HG03280 (cell line): ENCODE results near the gene PTPRK.

ENCODE experiments used
- ATAC-seq: cut with Tn5 transposase; IDR thresholded peaks from one replicate; pipeline ENCODE4 v1.9.1; 2021; ENCODE audit warnings: mild to moderate bottlenecking, moderate library complexity; ENCODE audit not compliant: unreplicated experiment

The PTPRK gene

DNA sequence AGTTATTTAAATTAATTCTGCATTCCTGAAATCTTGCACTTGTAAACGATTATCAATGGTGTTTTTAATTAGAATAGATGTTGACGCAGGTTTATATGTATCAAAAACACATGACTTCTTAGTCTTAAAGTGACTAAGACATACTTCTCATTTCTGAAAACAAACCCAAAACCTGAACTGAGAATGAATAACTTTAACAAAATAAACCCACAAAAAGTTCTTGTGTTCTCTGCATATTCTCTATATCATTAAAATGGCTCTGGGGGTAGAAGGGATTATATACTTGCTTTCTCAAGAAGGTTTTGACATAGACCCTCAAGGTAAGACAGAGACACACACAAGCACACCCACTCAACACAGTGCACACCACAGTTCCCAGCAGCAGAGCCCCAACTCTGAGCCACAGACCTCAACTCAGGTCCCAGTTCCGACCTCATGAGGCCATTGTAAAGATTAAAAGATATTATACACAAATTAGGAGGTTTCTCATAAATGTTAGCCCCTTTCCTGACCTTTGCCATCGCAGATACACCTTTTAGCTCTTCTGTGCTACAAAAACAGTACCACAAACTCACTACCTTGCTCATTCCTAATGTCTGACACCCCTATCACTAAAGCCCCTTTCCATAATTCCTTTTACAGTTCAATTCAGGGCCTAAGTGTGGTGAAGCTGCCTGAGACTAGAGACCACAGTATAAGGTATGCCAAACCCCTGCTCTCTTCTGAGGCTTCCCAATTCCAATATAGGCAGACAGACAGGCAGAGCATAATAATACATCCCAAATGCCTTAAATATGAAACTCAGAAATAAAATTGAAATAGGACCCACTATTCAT is 267.8 kb downstream of the PTPRK start:
- no peak for ATAC-seq

DNA sequence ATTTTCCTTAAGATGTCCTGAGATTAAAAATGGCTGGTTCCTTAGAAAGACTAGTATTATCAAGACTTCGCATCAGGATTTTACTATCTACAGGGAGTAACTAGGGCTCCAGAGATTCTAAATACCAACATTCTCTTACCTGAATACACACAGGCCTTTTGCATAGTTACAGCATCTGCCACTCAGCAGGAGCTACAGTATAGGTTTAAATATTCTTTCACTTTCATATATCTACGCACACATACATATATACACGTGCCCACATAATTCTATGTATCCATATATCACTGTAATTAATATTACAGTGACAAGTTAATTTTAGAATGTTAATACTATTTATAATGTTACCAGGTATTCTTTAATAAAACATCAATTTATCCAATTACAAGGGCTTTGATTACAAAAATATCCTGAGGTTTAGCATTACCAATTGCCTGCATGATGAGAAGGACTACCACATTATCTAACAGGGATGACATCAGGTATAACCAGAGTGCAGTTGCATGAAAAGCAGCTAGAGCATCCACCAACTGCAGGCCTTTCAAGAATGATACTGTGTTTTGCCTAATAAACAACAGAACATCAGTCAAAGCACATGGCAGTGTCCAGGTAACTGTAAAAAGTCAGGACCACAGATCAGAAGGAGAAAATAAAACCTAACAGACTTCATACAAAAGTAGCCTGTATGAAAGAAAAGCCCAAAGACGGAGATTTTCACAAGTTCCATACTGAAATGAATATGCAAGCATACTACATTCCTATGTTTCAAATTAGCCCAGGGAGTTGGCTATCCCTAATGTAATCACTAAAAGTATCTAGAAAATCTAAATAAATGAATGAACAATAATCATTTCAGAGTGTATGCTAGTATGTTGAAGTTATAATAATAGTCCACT is 268.7 kb downstream of the PTPRK start:
- no peak for ATAC-seq

DNA sequence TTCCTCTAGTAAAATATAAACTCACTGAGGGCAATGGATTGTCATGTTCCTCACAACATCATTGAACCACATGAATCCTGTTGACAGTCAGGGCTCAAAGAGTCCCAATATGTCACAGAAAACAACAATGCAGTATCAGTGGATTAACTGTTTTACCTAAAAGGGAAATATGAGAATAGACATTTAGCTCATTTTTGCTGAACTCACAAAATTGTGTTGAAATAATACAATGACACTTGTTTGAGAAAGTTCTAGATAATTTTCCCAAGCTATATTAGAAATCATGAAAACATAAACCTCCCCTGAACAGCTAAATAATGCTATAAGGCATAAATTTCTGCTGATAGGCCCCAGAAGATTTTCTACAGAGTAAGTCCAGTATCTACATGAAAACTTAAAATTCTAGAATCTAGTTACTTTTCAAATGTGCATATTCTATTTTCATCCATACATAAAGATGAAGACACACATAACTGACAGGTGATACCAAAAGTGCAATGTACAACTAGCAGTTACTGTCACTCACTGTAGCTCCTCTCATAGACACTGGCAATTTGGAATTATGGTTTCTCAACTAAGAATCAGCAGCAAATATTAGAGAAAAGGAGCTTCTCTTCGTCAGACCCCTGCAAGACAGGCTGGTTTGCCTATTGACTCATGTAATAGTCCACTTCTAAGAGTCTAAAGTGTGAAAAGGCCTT is 269.9 kb downstream of the PTPRK start:
- no peak for ATAC-seq

DNA sequence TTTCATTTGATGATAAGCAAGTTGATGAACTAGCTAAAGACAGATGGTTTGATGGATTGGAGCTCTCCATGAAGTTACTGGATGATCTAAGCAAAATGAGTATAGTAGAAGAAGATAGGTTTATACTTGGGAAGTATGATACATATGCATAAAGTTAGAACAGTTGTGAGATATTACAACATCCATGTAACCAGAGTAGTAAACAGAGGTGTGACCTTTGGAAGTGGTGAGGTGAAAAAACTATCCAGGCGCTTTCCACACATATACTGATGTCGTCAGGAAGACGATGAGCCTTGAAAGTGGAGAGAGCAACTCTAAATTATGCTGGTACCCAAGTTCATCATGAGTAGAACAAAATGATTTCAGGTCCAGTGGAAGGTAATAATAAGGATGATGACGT is 271.0 kb downstream of the PTPRK start:
- no peak for ATAC-seq

DNA sequence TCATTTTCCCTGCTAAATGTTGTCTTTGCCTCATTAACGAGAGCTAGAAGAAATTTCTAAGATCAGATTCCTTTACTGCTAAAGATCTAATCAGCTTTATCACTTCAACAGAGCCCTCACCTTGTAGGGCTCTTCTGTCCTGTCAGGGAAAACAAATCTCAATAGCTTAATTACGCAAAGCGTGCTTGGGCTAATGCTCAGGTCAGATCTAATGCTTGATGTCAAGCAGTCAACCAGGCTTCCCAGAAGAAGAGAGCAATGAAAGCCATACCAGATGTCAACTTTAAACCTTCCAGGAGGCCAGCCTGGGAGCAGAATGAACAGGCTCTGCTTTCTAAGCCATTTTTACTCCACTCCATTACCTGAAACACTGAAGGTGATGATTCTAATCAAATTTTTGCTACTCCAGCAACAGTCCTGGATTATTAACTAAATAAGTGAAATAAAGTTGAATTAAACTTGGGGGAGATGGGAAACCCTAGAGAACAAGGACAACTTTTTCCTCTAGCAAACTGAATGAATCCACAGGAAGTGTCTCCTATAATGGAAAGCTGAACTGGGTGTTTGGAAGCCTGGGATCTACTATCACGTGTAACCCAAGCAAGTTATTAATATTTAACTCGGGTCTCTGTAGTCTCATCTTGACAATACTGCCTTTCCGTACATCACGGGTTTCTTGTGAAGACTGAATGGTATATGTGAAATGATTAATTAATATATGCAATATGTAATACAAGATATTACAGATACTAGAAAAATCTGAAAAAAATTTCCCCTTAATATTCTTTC is 273.7 kb downstream of the PTPRK start:
- ATAC-seq: no peak

DNA sequence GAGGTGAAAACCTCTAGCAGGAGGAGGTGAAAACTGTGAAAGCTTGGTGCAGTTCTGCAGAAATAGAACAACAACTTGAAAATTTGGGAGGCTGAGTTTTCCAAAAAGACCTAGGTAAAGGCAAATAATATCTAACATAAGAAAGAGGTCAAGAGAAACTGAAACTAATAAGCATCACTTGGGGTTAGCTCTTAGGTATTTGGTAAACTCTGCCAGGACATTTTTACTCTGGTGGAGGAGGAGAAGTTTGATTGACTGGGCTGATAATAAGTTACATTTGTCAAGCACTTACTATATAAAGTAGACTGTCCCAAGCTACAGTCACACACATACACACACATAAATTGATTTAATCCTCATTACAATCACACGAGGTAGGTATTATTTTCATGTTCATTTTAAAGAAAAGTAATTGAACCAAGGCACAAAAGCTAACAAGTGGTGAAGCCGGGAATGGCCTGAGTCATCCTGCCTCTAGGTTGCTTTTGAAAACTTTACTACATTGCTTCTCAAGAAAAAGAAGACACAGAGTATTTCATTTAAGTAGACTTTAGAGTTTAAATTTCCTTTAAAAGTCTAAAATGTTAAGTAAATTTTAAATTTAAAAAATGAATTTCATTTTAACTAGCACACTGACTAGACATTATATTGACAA is 275.5 kb downstream of the PTPRK start:
- ATAC-seq: no peak

DNA sequence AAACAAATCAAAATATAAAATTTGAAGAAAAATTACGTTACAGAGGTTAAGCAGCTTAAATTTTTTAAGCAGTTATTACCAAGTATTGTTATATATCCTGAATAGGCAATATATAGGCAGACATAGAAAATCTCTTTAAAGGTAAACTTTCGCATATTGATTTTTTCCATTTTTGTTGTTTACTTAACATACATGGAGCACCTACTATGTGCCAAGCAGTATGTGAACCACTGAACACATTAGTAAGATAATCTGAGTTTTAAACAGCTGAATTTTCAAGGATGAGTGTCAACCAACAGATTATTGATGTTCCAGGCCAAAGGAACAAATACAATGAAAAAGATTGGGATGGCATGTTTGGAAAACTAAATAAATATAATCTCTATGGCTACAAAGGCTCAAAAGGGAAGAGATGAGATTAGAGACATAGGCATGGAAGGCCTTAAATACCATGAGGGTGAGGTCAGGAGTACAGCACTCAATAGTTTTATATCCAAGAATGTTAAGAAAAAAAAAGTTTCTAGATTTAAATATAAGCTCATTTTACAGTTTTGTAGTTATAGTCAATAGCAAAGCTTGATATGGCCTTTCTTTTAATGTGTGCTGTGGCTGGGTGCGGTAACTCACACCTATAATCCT is 277.5 kb downstream of the PTPRK start:
- no peak for ATAC-seq

DNA sequence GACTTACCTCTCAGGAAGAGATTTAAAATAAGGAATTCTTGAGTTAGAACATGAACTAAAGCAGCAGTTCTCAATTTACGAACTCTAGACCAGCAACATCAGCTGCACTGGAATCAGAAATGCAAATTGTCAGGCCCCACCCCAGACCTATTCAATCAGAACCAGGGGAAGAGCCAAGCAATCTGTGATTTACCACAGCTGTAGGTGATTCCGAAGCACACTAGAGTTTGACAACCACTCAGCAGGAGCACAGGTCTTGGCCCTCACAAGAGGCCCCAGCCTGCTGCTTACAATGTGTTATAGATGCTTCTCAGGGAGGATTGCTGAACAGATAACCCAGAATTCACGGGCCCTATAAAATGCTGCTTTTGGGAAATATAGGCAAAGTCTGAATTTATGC is 279.2 kb downstream of the PTPRK start:
- ATAC-seq: no peak

DNA sequence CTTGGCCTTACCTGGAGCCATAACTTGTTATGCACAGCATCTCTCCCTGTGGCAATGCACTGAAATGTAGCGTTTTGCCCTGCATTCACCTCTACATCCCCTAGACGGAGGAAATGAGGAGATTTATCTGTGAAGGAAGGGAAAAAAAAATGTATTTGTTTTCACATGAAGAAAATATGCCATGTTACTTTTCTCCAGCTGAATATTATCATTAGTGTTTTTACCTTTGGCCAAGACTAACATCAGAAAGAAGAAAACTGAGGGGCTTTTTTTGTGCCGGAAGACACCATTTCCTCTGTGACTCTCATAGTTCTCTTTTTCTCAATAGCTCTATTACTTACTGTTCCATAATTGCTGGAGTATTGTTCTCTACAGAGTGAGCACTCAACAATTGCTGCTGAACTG is 280.4 kb downstream of the PTPRK start:
- ATAC-seq: no peak

DNA sequence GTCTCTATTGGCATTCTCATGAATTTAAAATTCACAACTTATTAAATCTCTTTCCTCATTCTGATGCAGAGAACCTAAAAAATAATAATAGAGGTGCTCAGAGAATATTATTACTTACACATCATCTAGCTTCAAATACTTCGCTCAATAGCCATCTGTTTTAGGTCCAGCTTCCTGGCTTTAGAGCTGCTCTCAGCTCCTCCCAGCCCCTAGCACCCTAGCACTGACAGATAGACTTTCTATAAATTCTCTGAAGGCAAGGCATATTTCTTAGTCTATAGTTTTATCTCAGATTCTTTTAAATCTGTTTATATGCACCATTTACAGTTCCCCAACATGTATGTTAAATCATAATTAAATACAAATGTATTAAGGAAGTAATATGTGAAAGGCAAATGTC is 281.3 kb downstream of the PTPRK start:
- ATAC-seq: no peak

DNA sequence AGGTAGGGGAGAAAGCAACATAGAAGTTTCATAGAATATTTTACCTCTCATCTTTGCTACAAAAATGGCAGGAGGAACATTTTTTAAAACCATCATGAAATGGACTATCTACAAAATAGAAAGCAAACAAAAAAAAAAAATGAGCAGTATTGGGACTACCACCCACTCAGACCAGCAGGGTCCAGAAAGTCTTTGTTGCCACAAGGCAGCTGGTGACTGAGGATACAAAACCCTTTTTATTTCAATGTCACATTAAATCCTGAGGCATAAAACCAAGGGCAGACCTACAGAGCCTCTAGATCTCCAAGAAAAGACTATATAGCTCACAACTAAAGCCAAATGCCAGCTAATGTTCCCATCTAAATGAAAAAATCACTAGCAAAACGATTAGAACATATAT is 282.2 kb downstream of the PTPRK start:
- ATAC-seq: no peak

DNA sequence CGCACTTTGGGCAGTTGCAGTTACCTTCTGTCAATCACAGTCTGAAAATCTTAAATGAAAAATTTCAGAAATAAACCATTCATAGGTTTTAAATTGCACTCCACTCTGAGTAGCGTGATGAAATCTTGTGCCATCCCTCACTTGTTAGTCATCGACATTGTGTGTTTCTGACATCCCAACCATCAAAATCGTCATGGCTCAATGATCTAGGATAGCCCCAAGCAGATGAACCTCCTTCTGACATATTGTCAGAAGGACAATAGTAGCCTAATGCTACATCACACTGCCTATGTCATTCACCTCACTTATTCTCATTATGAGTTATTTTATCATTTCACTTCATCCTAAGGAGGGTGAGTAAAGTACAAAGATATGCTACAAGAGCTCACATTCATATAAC is 284.8 kb downstream of the PTPRK start:
- ATAC-seq: no peak

DNA sequence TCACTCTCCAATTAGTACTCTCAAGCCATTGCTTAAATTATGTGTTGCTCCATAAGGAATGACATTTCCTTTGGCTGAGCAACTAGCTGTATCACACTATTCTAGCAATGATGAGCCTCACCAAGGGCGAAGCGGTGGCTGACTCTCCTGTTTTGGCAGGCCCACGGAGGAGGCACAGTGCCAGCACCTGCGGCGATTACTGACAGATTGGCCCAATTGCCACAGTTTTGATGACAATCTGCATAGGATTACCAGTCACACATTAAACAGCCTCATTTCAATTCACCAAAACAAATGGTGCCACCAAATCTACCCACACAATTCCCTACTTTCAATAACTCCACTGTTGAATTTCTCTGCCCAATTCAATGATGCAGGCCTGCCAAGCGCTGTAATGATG is 286.9 kb downstream of the PTPRK start:
- ATAC-seq: no peak

DNA sequence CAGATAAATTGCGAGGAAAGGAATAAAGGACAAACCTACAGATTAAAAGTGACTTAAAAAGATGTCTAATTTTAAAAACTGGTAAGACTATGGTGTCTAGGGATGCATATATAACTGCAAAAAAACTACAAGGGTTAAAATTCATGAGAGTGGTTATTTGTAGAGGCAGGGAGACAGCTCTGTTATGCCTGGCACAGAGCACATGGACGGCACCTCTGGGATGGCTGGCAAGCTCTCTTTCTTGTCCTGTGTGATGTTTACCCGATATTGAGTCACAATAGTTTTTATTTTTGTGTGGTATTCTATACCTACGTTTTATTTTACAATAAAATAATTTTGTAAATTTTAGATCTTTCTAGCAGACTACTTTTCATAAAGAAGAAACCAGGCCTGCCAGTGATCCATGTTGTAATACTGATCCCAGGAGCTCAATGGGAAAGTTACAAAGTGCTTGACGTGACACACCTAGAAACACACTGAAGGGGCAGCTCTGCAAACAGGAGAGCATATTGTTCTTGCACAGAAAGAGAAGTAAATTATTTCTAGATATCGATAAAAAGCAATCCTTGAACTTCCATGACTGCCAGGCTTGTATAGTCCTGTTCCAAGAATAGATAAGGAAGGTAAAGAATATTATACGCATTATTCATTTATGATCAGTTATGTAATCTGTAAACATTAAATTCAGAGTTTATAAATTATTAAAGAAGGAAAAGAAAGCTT is 290.0 kb downstream of the PTPRK start:
- no peak for ATAC-seq

DNA sequence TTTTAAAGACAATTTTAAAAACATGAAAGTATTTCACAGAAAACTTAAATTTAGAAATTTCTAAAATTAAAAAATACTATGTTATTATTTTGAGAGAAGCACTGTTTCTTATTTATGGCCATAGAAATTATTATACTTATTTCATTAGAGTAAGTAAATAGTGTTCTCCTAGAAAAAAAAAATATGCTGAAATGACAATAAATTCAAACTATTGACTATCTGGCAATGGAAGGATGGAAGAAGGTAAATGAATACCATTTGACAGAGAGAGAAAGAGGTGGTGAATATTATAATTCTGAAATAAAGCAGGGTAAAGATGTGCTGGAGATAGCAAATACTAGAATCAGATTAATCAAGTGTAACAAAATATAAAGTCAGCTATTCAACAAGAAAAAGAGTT is 294.8 kb downstream of the PTPRK start:
- ATAC-seq: no peak

DNA sequence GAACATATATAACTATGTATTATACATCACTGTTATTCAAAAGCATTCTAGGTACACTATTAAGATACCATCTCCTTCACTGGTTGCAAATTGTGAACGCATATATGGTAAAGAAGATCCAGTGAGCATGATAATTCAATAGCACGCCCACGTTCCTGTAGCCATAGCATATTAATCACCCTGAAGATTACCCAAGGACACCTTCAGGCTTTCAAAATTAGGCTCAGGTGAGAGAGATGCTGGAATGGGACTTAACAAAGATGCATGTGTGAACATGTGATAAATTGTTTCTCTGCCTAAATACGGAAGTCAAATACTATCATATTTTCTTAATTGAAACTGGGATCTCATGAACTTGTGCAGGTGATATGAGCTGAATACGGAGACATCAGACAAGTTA is 303.5 kb downstream of the PTPRK start:
- no peak for ATAC-seq

DNA sequence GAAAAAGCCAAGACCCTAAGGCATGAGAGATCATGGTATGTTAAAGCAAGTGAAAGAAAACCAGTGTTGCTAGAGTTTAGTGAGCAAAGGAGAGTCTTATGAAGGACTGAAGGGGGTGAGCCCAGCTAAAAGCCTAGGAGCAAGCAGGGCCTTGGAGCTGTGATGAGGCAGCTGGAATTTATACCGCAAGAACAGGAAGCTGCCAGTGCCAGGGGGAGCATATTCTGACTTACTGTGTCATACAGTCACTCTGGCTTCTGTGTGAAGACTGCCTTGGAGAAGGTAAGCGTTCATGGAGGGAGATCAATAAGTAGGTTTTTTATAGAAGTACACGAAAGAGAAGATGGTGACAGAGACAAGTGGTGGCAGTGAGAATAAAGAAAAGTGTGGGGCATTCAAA is 310.6 kb downstream of the PTPRK start:
- ATAC-seq: no peak

DNA sequence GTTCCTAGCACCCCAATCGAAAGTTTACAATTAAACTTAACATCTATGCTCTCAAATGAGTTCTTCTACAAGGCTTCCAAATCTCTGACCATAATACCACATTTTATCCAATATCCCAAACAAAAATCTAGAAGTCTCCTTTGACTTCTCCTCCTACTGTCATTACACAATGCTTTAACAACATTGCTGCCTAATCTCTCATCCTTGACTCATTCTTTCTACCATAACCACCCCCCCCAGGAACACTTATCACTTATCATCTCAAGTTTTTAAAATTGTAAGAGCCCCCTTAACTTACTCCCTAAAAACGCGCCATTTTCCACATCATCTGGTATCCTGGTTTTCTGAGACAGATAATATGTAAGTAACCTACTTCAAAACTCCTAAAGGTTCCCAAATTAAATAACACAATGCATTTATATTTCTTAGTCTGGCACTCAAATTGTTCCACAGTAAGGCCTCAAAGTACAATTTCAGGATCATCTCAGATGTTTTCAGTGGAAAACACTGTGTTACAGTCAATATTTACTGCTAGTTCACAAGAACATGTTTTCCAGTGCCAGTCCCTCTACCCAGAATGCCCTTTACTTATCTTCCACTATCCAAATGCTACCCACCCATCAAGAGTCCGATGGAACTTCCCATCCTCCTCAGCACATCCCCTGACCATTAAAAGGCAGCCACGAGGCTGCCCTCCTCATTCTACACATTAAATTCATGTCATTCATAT is 311.4 kb downstream of the PTPRK start:
- ATAC-seq: no peak
